Testis (tissue), 2 donors: ENCODE results near the gene OTX1.

Experiments
- CTCF ChIP-seq, 3 experiments: fragments of 450-650 bp in 2 of 3; fragments of 200-600 bp in 1 of 3; sonication (generic) in 1 of 3; IDR thresholded peaks; one replicate each; pipeline ENCODE4 v1.5.1; 2016 to 2019; ENCODE audit warnings: antibody characterized with exemption in 3 of 3, mild to moderate bottlenecking in 2 of 3, moderate library complexity in 1 of 3
- POLR2A ChIP-seq: fragments of 450-650 bp; IDR thresholded peaks from one replicate; pipeline ENCODE4 v1.6.1; 2017; ENCODE audit warnings: antibody characterized with exemption, mild to moderate bottlenecking, moderate library complexity

DNA sequence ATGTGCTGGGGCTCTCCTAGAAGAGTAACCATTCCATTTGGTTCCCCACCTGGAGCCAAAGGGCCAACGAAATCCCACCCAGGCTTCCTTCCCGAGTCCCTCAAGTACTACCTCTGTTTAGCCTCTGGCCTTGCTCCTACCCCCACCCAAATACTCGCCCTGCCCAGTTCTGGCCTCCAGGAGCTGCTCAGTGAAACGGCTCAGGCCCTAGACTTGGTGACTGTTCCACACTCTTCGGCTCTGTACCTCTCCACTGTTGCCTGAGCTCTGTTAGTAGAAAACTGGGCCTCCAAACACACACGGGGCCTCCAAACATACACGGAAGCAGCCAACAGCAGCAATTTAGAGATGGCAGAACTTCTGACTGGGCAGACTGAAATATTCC lies 4.2 kb downstream of the OTX1 start:
- no peak for TF ChIP-seq CTCF (IDR thresholded peaks at IDR 0.05)
- no peak for TF ChIP-seq POLR2A
